HCT116 (cell line): Measurements from ENCODE around the gene PPRC1. TPM values are rescaled to one million over a fixed set of nuclear protein-coding genes. Genes with fewer than 3 reads are reported as not detected.

ENCODE experiments used
- ATAC-seq: fragments of 200-7000 bp; cut with Tn5 transposase; 2 replicates; pipeline ENCODE4 v1.9.1; 2020; ENCODE audit warnings: mild to moderate bottlenecking, moderate library complexity
- BruUV-seq: library from RNA; stranded (reverse); fragments of 400-500 nt; replicated peaks from 2 replicates; lab custom pipeline; 2021; lab: Mats Ljungman, UMichigan
- CTCF ChIA-PET: fragments of 300-600 bp; sonication (Branson Sonifier 250); formaldehyde crosslinking; loops from one replicate; lab custom pipeline; 2021; ENCODE audit warnings: antibody characterized with exemption; lab: Charles Lee
- POLR2A ChIA-PET: fragments of 300-600, 350-600 bp; sonication (Branson Sonifier 250); formaldehyde crosslinking; loops from one replicate; lab custom pipeline; 2021; ENCODE audit warnings: antibody characterized with exemption; lab: Charles Lee
- RAD21 ChIA-PET, 2 experiments: fragments of 300-600 bp; sonication (Branson Sonifier 250); formaldehyde crosslinking; loops; one replicate each; lab custom pipeline; 2023; ENCODE audit warnings: low total read pairs in 2 of 2; ENCODE audit not compliant: uncharacterized antibody in 2 of 2, unreplicated experiment in 2 of 2, low non-redundant PET in 1 of 2; lab: Charles Lee
- DNase-seq: peaks from one replicate; pipeline ENCODE4 v3.0.0-alpha.2; 2010; ENCODE audit warnings: low read depth, low spot score
- H2AFZ ChIP-seq: fragments of 200-600 bp; shearing (Covaris generic), sonication (generic); 2 replicates; pipeline ENCODE4 v1.6.1; 2017; ENCODE audit warnings: low read depth, mixed run types, mixed read lengths, antibody characterized with exemption, low read length; ENCODE audit not compliant: poor library complexity, severe bottlenecking
- H3K27ac ChIP-seq: 2 replicates; pipeline ENCODE4 v1.5.1; 2012; ENCODE audit warnings: low read depth, low read length
- H3K27me3 ChIP-seq: fragments of 200-600 bp; sonication (generic); 2 replicates; pipeline ENCODE4 v1.6.1; 2016; ENCODE audit warnings: mixed run types, low read length, mixed read lengths; ENCODE audit not compliant: insufficient read depth
- H3K36me3 ChIP-seq, 2 experiments: fragments of 200-500 bp in 1 of 2; fragments of 200-600 bp in 1 of 2; sonication (Bioruptor generic) in 1 of 2; sonication (generic) in 1 of 2; 2 replicates each; pipeline versions ENCODE4 v1.5.1 to v1.6.1; 2014 to 2016; ENCODE audit warnings: low read length in 2 of 2, inconsistent platforms in 1 of 2, mixed read lengths in 1 of 2, mixed run types in 1 of 2; ENCODE audit not compliant: insufficient read depth in 2 of 2, control insufficient read depth in 1 of 2
- H3K4me1 ChIP-seq, 2 experiments: fragments of 200-600 bp in 1 of 2; sonication (generic) in 1 of 2; 2 replicates each; pipeline versions ENCODE4 v1.5.1 to v1.6.1; 2012 to 2017; ENCODE audit warnings: low read length in 2 of 2, inconsistent platforms in 1 of 2, mild to moderate bottlenecking in 1 of 2, mixed read lengths in 1 of 2, mixed run types in 1 of 2, moderate library complexity in 1 of 2; ENCODE audit not compliant: insufficient read depth in 2 of 2, control insufficient read depth in 1 of 2
- H3K4me2 ChIP-seq: fragments of 200-600 bp; sonication (generic); 2 replicates; pipeline ENCODE4 v1.6.1; 2017; ENCODE audit warnings: mixed run types, low read length, mixed read lengths
- H3K4me3 ChIP-seq, 2 experiments: fragments of 200-600 bp in 1 of 2; sonication (generic) in 1 of 2; replicated peaks in 1 of 2; 2 replicates each; pipeline ENCODE4 v1.5.1; 2011 to 2016; ENCODE audit warnings: low read length in 2 of 2, control low read depth in 1 of 2, low read depth in 1 of 2, mild to moderate bottlenecking in 1 of 2, mixed read lengths in 1 of 2, mixed run types in 1 of 2
- H3K79me2 ChIP-seq: fragments of 200-600 bp; sonication (generic); 2 replicates; pipeline ENCODE4 v1.6.1; 2017; ENCODE audit warnings: mild to moderate bottlenecking, mixed run types, low read length, moderate library complexity, mixed read lengths; ENCODE audit not compliant: insufficient read depth
- H3K9ac ChIP-seq: fragments of 200-600 bp; sonication (generic); 2 replicates; pipeline ENCODE4 v1.6.1; 2016; ENCODE audit warnings: low read length, mixed read lengths
- H3K9me2 ChIP-seq: fragments of 200-600 bp; sonication (generic), shearing (Covaris generic); 2 replicates; pipeline ENCODE4 v1.6.1; 2017; ENCODE audit warnings: mixed run types, mild to moderate bottlenecking, moderate library complexity; ENCODE audit not compliant: insufficient read depth
- H3K9me3 ChIP-seq, 2 experiments: fragments of 200-500 bp in 1 of 2; fragments of 200-600 bp in 1 of 2; sonication (Bioruptor generic) in 1 of 2; sonication (generic) in 1 of 2; 2 replicates each; pipeline ENCODE4 v1.6.1; 2014 to 2017; ENCODE audit warnings: low read length in 2 of 2, mixed read lengths in 2 of 2, inconsistent platforms in 1 of 2, low read depth in 1 of 2, mild to moderate bottlenecking in 1 of 2, mixed run types in 1 of 2, moderate library complexity in 1 of 2; ENCODE audit not compliant: control insufficient read depth in 1 of 2, insufficient read depth in 1 of 2
- H4K20me1 ChIP-seq: fragments of 200-600 bp; sonication (generic), shearing (Covaris generic); 2 replicates; pipeline ENCODE4 v1.6.1; 2017; ENCODE audit warnings: mixed run types, mild to moderate bottlenecking, moderate library complexity; ENCODE audit not compliant: insufficient read depth
- ATF3 ChIP-seq: IDR thresholded peaks from 2 replicates; pipeline ENCODE4 v1.6.1; 2012
- CBX3 ChIP-seq: IDR thresholded peaks from 2 replicates; pipeline ENCODE4 v1.6.1; 2012; ENCODE audit warnings: low read depth
- CEBPB ChIP-seq: IDR thresholded peaks from 2 replicates; pipeline ENCODE4 v1.6.1; 2012; ENCODE audit warnings: low read depth
- CTCF ChIP-seq, 3 experiments: fragments of 200-600 bp in 1 of 3; sonication (generic) in 1 of 3; IDR thresholded peaks in 2 of 3; conservative IDR thresholded peaks in 1 of 3; 2 replicates each; pipeline ENCODE4 v1.5.1; 2012 to 2017; ENCODE audit warnings: low read depth in 2 of 3, low read length in 2 of 3, antibody characterized with exemption in 1 of 3, borderline replicate concordance in 1 of 3, control low read depth in 1 of 3, mild to moderate bottlenecking in 1 of 3, mixed read lengths in 1 of 3, mixed run types in 1 of 3, moderate library complexity in 1 of 3; ENCODE audit not compliant: insufficient read depth in 1 of 3
- ELF1 ChIP-seq: IDR thresholded peaks from 2 replicates; pipeline ENCODE4 v1.6.1; 2012; ENCODE audit warnings: low read depth, borderline replicate concordance
- FOSL1 ChIP-seq: IDR thresholded peaks from 2 replicates; pipeline ENCODE4 v1.6.1; 2012; ENCODE audit warnings: low read depth
- POLR2A ChIP-seq: IDR thresholded peaks from 2 replicates; pipeline ENCODE4 v1.7.0; 2011; ENCODE audit warnings: borderline replicate concordance; ENCODE audit not compliant: insufficient read depth, insufficient read length; ENCODE audit errors: extremely low read depth
- POLR2AphosphoS5 ChIP-seq: IDR thresholded peaks from 2 replicates; pipeline ENCODE4 v1.6.1; 2011; ENCODE audit warnings: mild to moderate bottlenecking, low read depth, low read length, moderate library complexity
- REST ChIP-seq: IDR thresholded peaks from 2 replicates; pipeline ENCODE4 v1.6.1; 2012; ENCODE audit warnings: low read depth
- SIN3A ChIP-seq: IDR thresholded peaks from 2 replicates; pipeline ENCODE4 v1.6.1; 2012; ENCODE audit warnings: low read depth
- SP1 ChIP-seq: IDR thresholded peaks from 2 replicates; pipeline ENCODE4 v1.6.1; 2012; ENCODE audit warnings: low read depth
- SRF ChIP-seq: IDR thresholded peaks from 2 replicates; pipeline ENCODE4 v1.6.1; 2012; ENCODE audit warnings: low read depth
- ZFX ChIP-seq: fragments of 450-650 bp; IDR thresholded peaks from 2 replicates; pipeline ENCODE4 v1.6.1; 2017
- intact Hi-C: fragments of 100-400 bp; cut with micrococcal nuclease; formaldehyde crosslinking; loops from 2 replicates; pipeline ENCODE4 v1.10.0; 2022
- total RNA-seq: library from RNA; stranded (reverse); gene quantifications from one replicate; pipeline ENCODE4 v1.2.1, GENCODE V29; 2021; ENCODE audit not compliant: unreplicated experiment

Gene PPRC1
- total RNA-seq, 1 experiment from 2014 or later: 93.0 TPM

- Histone ChIP-seq H3K4me1 (peaks cover 19 to 43% of the 10 kb centered on the region in 2 experiments), H3K4me2 (no peak overlapping the region), H3K27ac (no peak overlapping the region), H3K27me3 (no peaks in the 10 kb centered on the region), H4K20me1 (peaks cover 25% of the 10 kb centered on the region; the same call in 1 of the 2 replicates), H3K79me2 (peaks cover 73% of the 10 kb centered on the region), H3K9me2 (no peaks in the 10 kb centered on the region), H2AFZ (no peak overlapping the region), H3K36me3 (peaks cover 44 to 73% of the 10 kb centered on the region in 2 experiments; a peak in 3 of 4 replicates), H3K9me3 (no peaks in the 10 kb centered on the region), H3K4me3 (no peak overlapping the region), H3K9ac (no peak overlapping the region)
- BruUV-seq: no TSS peak
- TF ChIP-seq SP1: no peak
- TF ChIP-seq CBX3: no peak
- TF ChIP-seq ATF3: no peak
- no peak for TF ChIP-seq POLR2A
- no peak for TF ChIP-seq ZFX
- TF ChIP-seq CEBPB: no peak
- no peak for TF ChIP-seq ELF1
- no peak for TF ChIP-seq POLR2AphosphoS5
- TF ChIP-seq CTCF (IDR thresholded peaks at IDR 0.05 in 2 of 3, conservative IDR thresholded peaks at IDR 0.05 in 1 of 3; ENCODE audit: borderline replicate concordance in 1 of 3, insufficient read depth in 1 of 3, low read depth in 2 of 3, low read length in 2 of 3): no peak
- TF ChIP-seq SIN3A: no peak
- TF ChIP-seq FOSL1: no peak
- TF ChIP-seq REST: no peak
- no peak for TF ChIP-seq SRF
- ATAC-seq (no peak), DNase-seq (no peak)
- intact Hi-C loops: no loop called here
- RAD21 ChIA-PET: interaction anchor here in 1 of 2 experiments (0.6 kb wide), 1 partner anchor 11 kb away, joined by 6 read pairs; no protein-coding TSS in a partner anchor
- CTCF ChIA-PET: no interaction called here
- POLR2A ChIA-PET: no interaction called here
Measured at GRCh38 chr10:102147561-102147960, 14.7 kb downstream of the PPRC1 start.
